Non-pigmented ciliary epithelial cell (primary cell): ENCODE measurements around the gene PIK3CD.
"Not testable (repeated sequence)": the region's sequence is repeated elsewhere in the genome, so short reads cannot be mapped to it uniquely, and the experiment has no call there.

Experiments
- DNase-seq: peaks from one replicate; pipeline ENCODE4 v3.0.0-alpha.2; 2010; ENCODE audit warnings: low read depth

Gene PIK3CD

GRCh38 chr1:9689971-9690381 lies 38.4 kb downstream of the PIK3CD start:
- no peak for DNase-seq

- DNase-seq = no peak
Measured at GRCh38 chr1:9690440-9691107, 39.0 kb downstream of the PIK3CD start.

GRCh38 chr1:9691108-9691445 lies 39.5 kb downstream of the PIK3CD start:
- DNase-seq = no peak

GRCh38 chr1:9691691-9692090 lies 40.2 kb downstream of the PIK3CD start:
- DNase-seq = no peak

GRCh38 chr1:9696793-9697192 lies 45.3 kb downstream of the PIK3CD start:
- no peak for DNase-seq

GRCh38 chr1:9699361-9699760 lies 47.8 kb downstream of the PIK3CD start:
- DNase-seq = no peak

GRCh38 chr1:9700340-9700739 lies 48.8 kb downstream of the PIK3CD start:
- DNase-seq = peak; percentile 63

- DNase-seq = no peak
Measured at GRCh38 chr1:9701665-9702064, 50.1 kb downstream of the PIK3CD start.

GRCh38 chr1:9703165-9703509 lies 51.6 kb downstream of the PIK3CD start:
- no peak for DNase-seq

- DNase-seq = no peak
Measured at GRCh38 chr1:9703681-9704080, 52.1 kb downstream of the PIK3CD start.

GRCh38 chr1:9705337-9706093 lies 54.0 kb downstream of the PIK3CD start:
- DNase-seq = no peak

- no peak for DNase-seq
Measured at GRCh38 chr1:9706178-9706577, 54.6 kb downstream of the PIK3CD start.

GRCh38 chr1:9710037-9710436 lies 58.5 kb downstream of the PIK3CD start:
- DNase-seq = no peak

- DNase-seq = no peak
Measured at GRCh38 chr1:9711466-9712020, 60.0 kb downstream of the PIK3CD start.

- DNase-seq = not testable (repeated sequence)
Measured at GRCh38 chr1:9712767-9713166, 61.2 kb downstream of the PIK3CD start.

- no peak for DNase-seq
Measured at GRCh38 chr1:9714257-9714718, 62.8 kb downstream of the PIK3CD start.

GRCh38 chr1:9715536-9716226 lies 64.2 kb downstream of the PIK3CD start:
- DNase-seq = no peak

- DNase-seq = no peak
Measured at GRCh38 chr1:9716404-9717192, 65.1 kb downstream of the PIK3CD start.

- no peak for DNase-seq
Measured at GRCh38 chr1:9717193-9718005, 65.9 kb downstream of the PIK3CD start.

GRCh38 chr1:9718006-9718680 lies 66.6 kb downstream of the PIK3CD start:
- DNase-seq = no peak
